Body of pancreas (tissue), 4 donors: ENCODE results near the gene SMIM13. TPM values are rescaled to one million over a fixed set of nuclear protein-coding genes. Genes with fewer than 3 reads are reported as not detected.

ENCODE experiments used
- ATAC-seq: fragments of 150-250 bp; one replicate; pipeline ENCODE4 v1.9.1; 2016
- DNase-seq, 4 donors: peaks; one replicate each; pipeline ENCODE4 v3.0.0-alpha.2; 2019
- H3K27ac ChIP-seq, 4 donors: fragments of 200-600 bp; sonication (generic); 1 replicate in 3 of 4; 2 replicates in 1 of 4; pipeline versions ENCODE4 v1.5.1 to v1.6.1; 2016 to 2019; ENCODE audit warnings: mild to moderate bottlenecking in 1 of 4, mixed read lengths in 1 of 4, moderate library complexity in 1 of 4
- H3K27me3 ChIP-seq, 2 donors: fragments of 200-600 bp; sonication (generic); one replicate each; pipeline ENCODE4 v1.6.0; 2016; ENCODE audit warnings: mild to moderate bottlenecking in 1 of 2
- H3K36me3 ChIP-seq, 2 donors: fragments of 200-600 bp; sonication (generic); replicated peaks in 1 of 2; 2 replicates each; pipeline ENCODE4 v1.5.1; 2016; ENCODE audit warnings: low read depth in 2 of 2; ENCODE audit not compliant: insufficient read depth in 1 of 2
- H3K4me1 ChIP-seq: fragments of 200-600 bp; sonication (generic); one replicate; pipeline ENCODE4 v1.6.0; 2016
- H3K4me3 ChIP-seq, 2 donors: fragments of 200-600 bp; sonication (generic); 1 replicate in 1 of 2; 2 replicates in 1 of 2; pipeline ENCODE4 v1.5.1; 2016 to 2019
- H3K9me3 ChIP-seq, 3 donors: fragments of 200-600 bp; sonication (generic); 1 replicate in 2 of 3; 2 replicates in 1 of 3; pipeline ENCODE4 v1.5.1; 2016
- POLR2A ChIP-seq, 3 donors: fragments of 450-650 bp; IDR thresholded peaks; one replicate each; pipeline ENCODE4 v1.6.1; 2016; ENCODE audit warnings: antibody characterized with exemption in 3 of 3, mild to moderate bottlenecking in 2 of 3
- WGBS, 2 donors: methylation state at CpG; one replicate each; pipeline ENCODE4 v1.1.5; 2017; 5-methylcytosine and 5-hydroxymethylcytosine counted together
- intact Hi-C: fragments of 100-400 bp; cut with DNase I; formaldehyde crosslinking; loops from one replicate; pipeline ENCODE4 v1.15.1; 2023
- total RNA-seq, 2 donors: library from RNA; depleted of rRNA; stranded (reverse); fragments of >200 nt; gene quantifications; one replicate each; pipeline ENCODE4 v1.1.0, GENCODE V29; 2016
- TF ChIP-seq, protein P1 (sequence below), 7 experiments: fragments of 450-650 bp in 4 of 7; fragments of 200-600 bp in 3 of 7; sonication (generic) in 3 of 7; IDR thresholded peaks; one replicate each; pipeline ENCODE4 v1.5.1; 2016 to 2019; ENCODE audit warnings: antibody characterized with exemption in 7 of 7

SMIM13 gene
- total RNA-seq, 2 donors from 2014 or later, result 4.4 to 5.6 TPM

DNA sequence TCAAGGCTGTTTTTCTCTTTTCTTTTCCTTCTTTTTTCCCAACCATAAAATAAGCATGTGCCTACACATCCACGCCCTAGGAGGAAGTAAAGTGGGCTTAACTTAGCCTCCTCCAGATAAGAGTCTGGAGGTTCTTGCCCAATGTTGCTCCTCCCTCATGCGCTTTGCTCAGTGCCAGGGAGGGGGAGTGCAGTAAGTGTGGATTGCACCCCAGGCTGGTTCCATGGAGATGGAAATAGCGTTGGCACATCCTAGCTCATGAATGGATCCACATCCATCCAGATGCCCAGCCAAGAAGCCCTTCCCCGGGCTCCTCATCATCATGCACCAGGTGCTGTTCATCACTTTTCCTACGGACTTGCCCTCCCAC is 80.6 kb downstream of the SMIM13 start:
- Histone ChIP-seq H3K27me3 (no peaks in the 10 kb centered on the region), H3K27ac (no peak overlapping the region), H3K4me3 (no peak overlapping the region), H3K36me3 (no peaks in the 10 kb centered on the region), H3K9me3 (no peaks in the 10 kb centered on the region), H3K4me1 (no peaks in the 10 kb centered on the region)
- WGBS, 2 donors, result 89 to 96% methylated on average over 5 of the region's 5 CpGs
- intact Hi-C loops, result loop anchor here (10.0 kb wide), 1 partner anchor 321 kb away; no protein-coding TSS in a partner anchor
- ATAC-seq (no peak), DNase-seq (no peak)
- TF ChIP-seq, protein P1, sequence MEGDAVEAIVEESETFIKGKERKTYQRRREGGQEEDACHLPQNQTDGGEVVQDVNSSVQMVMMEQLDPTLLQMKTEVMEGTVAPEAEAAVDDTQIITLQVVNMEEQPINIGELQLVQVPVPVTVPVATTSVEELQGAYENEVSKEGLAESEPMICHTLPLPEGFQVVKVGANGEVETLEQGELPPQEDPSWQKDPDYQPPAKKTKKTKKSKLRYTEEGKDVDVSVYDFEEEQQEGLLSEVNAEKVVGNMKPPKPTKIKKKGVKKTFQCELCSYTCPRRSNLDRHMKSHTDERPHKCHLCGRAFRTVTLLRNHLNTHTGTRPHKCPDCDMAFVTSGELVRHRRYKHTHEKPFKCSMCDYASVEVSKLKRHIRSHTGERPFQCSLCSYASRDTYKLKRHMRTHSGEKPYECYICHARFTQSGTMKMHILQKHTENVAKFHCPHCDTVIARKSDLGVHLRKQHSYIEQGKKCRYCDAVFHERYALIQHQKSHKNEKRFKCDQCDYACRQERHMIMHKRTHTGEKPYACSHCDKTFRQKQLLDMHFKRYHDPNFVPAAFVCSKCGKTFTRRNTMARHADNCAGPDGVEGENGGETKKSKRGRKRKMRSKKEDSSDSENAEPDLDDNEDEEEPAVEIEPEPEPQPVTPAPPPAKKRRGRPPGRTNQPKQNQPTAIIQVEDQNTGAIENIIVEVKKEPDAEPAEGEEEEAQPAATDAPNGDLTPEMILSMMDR (IDR thresholded peaks at IDR 0.05), result no peak
- TF ChIP-seq POLR2A (IDR thresholded peaks at IDR 0.05), result no peak

DNA sequence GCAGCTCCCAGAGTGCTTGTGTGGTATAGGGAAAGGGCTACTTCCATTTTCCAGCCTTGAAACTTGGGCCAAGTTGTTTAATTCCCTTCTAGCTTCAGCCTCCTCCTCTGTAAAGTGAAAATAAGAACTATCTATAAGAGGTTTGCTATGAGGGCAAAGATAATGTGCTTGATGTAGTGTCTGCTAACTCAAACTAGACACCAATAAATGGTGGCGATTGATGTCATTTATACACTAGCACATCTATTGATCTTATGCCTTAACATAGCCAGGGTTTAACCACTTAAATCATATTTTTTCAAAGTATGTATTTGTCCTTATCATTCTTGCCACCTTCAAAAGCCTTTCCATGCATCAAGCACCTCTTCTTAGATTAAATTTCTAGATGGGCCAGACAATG is 83.6 kb downstream of the SMIM13 start:
- ATAC-seq (no peak), DNase-seq (no peak)
- H3K27ac ChIP-seq, result no peak overlapping the region
- H3K27me3 ChIP-seq, result no peaks in the 10 kb centered on the region
- no peaks in the 10 kb centered on the region for H3K4me1 ChIP-seq
- no peaks in the 10 kb centered on the region for H3K9me3 ChIP-seq
- 94 to 100% methylated on average over 1 of the region's 1 CpG for WGBS, 2 donors
- H3K36me3 ChIP-seq, result no peaks in the 10 kb centered on the region
- TF ChIP-seq, protein P1 (IDR thresholded peaks at IDR 0.05), result no peak
- H3K4me3 ChIP-seq, result no peak overlapping the region
- intact Hi-C loops, result loop anchor here (10.0 kb wide), 1 partner anchor 318 kb away; no protein-coding TSS in a partner anchor

DNA sequence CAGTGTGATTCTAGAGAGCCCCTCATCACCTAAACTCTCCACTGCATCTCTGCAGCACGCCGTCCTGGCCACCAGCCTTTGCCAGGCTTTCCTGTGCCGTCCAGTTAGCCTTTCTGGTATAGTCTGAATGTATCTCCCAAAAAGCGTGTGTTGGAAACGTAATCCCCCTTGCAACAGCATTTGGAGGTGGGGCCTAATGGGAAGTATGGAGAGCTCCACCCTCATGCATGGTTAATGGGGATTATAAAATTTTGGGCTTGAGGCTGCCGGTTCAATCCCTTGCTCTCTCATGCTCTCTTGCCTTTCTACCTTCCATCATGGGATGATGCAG is 85.4 kb downstream of the SMIM13 start:
- Histone ChIP-seq H3K27me3 (no peaks in the 10 kb centered on the region), H3K27ac (no peak overlapping the region), H3K36me3 (no peaks in the 10 kb centered on the region), H3K4me3 (no peak overlapping the region), H3K4me1 (no peaks in the 10 kb centered on the region), H3K9me3 (no peaks in the 10 kb centered on the region)
- intact Hi-C loops, result loop anchor here (10.0 kb wide), 1 partner anchor 316 kb away; no protein-coding TSS in a partner anchor
- DNase-seq, result no peak
- no peak for ATAC-seq
- 64 to 65% methylated on average over 6 of the region's 6 CpGs for WGBS, 2 donors
- TF ChIP-seq, protein P1 (IDR thresholded peaks at IDR 0.05), result no peak
- no peak for TF ChIP-seq POLR2A (IDR thresholded peaks at IDR 0.05)

DNA sequence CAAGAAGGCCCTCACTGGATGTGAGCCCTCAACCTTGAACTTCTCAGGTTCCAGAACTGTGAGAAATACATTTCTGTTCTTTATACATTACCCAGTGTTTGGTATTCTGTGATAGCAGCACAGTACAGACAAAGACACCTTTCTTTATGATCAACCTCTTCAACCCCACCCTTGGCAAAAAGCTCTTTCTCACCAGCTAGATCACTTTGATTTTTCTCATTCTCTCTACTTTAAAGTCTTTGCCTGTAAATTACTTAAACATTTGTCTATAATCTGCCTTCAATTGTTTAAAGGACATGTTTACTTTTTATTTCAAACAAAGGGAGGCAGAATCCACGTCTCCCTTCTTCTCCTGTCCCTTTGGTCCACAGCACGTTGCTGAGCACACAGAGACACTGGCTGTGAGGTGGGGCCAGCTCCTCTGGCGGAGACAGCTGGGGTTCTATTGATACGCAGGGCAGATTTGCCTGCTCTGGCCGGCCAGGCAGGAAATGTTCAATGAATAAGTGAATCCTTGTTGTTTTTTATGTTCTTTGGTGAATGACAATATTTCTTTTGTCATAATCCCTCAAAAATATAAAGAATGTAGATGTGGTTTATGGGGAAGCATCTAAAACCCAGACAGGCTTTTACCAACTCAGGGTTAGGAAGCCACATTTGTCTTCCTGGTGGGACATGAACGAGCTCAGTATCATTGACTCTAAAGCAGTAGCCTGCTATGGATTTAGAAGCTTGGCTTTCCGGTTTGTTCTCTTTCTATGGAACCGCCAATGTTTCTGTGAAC is 86.0 kb downstream of the SMIM13 start:
- Histone ChIP-seq H3K36me3 (no peaks in the 10 kb centered on the region), H3K27ac (no peak overlapping the region), H3K27me3 (no peaks in the 10 kb centered on the region), H3K4me1 (no peaks in the 10 kb centered on the region), H3K4me3 (no peak overlapping the region), H3K9me3 (no peaks in the 10 kb centered on the region)
- intact Hi-C loops, result loop anchor here (10.0 kb wide), 1 partner anchor 315 kb away; no protein-coding TSS in a partner anchor
- DNase-seq (no peak), ATAC-seq (no peak)
- 70 to 73% methylated on average over 8 of the region's 8 CpGs for WGBS, 2 donors
- TF ChIP-seq, protein P1 (IDR thresholded peaks at IDR 0.05), result no peak
- no peak for TF ChIP-seq POLR2A (IDR thresholded peaks at IDR 0.05)
